DMS153 (cell line): ENCODE data around the gene RING1.
"Not testable (repeated sequence)": the region's sequence is repeated elsewhere in the genome, so short reads cannot be mapped to it uniquely, and the experiment has no call there.

ENCODE experiments used
- DNase-seq: peaks from one replicate; lab custom pipeline; 2025; lab: John Stamatoyannopoulos, UW

Gene RING1

DNA sequence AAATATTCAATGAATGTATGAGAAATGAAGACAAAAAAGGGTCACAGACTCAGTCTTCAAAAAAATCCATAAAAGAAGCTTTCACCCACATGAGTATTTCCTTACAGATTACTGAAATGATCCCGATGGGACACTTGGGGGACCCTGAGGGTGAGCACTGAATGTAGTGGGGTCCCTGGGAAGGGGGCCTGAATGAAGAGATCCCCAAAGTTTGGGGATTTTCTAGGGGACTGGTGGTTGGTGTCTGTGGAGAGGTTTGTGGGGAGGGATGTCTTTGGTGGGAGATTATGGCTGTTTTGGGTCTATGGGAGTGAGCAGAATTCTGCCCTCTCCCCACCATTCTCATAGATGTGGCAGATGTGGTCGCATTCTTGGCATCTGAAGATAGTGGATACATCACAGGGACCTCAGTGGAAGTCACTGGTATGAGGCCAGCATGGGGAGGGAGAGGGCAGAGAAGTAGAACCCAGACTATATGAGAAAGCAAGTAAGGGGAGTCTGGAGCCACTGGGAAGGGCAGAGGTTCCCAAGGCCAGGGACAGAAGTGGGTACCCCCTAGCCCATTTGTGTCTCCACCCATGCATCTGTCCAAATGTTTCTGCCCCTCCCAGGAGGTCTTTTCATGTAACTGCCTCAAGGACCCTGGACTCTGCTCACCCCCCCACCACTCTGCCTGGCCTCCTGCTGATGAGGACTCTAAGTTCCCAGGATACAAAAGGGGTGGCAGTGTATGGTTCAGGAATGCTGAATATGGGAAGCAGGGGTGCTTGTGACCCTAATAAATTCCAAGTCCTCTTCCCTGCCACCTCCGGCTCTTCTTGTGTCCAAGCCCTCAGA lies 2.1 kb upstream of the RING1 start:
- DNase-seq: no peak

DNA sequence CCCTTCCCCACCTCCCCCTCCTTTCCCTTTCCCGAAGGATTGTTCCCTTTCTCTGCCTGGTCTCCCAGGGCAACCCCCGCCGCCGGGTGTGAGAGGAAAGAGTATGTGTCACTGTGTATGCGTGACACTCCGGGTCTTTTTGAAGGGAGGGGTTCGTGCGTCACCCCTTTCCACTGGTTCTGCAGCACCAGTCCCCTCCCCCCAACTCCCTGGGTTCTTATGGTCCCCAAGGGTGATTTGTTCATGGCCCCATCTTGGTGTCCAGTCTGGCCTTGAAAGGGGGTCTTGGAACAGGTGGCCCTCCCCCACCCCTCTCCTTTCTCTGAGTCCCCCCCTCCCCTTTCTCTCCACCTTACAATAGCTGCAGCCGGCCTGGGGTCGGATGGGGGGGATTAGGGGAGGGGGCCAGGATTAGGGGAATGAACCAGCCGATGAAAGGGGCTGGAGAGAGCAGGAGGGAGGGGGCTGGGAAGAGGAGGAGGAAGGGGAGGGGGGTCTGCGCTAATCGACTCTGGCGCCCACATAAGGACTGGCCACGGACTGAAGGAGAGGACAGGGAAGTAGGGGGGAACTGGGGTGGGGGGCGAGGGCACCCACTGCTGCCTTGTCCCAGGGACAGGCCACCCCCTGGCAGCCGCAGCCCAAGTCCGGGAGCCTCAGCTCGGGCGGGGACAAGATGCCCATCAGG lies 1.3 kb upstream of the RING1 start:
- DNase-seq: no peak

DNA sequence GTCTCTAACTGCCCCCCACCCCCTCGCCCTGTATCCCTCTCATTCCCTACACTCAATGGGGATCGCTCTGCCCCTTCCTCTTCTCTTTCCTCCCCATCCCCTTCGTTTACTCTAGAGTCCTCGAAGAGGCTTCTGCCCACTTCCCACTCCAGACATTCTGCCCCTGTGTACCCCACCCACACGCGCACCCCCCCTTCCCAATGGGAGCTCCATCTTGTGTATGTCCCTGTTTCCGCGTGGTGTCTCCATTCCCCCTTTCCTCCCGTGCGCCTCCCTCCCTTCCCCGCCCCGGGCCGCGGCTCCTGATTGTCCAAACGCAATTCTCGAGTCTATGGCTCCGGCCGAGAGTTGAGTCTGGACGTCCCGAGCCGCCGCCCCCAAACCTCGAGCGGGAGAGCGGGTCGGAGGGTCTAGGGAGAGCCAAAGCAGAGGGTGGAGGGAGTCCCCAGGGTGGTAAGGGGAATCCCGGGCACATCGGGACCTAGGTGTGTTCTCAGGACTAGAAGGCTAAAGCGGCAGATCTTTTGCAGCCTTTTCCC lies 679 bp upstream of the RING1 start:
- no peak for DNase-seq

DNA sequence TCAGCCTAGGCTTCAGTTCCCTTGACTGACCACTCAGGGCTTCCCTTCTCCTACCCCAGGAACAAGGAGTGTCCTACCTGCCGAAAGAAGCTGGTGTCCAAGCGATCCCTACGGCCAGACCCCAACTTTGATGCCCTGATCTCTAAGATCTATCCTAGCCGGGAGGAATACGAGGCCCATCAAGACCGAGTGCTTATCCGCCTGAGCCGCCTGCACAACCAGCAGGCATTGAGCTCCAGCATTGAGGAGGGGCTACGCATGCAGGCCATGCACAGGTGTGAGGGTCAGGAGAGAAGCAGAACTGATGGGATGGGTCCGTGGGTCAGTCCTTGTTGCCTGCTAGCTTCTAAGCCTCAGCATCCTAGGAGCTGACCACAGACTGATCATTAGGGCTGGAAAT lies 1.6 kb downstream of the RING1 start:
- no peak for DNase-seq

DNA sequence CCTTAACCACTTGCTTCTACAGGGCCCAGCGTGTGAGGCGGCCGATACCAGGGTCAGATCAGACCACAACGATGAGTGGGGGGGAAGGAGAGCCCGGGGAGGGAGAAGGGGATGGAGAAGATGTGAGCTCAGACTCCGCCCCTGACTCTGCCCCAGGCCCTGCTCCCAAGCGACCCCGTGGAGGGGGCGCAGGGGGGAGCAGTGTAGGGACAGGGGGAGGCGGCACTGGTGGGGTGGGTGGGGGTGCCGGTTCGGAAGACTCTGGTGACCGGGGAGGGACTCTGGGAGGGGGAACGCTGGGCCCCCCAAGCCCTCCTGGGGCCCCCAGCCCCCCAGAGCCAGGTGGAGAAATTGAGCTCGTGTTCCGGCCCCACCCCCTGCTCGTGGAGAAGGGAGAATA lies 2.8 kb downstream of the RING1 start:
- no peak for DNase-seq

DNA sequence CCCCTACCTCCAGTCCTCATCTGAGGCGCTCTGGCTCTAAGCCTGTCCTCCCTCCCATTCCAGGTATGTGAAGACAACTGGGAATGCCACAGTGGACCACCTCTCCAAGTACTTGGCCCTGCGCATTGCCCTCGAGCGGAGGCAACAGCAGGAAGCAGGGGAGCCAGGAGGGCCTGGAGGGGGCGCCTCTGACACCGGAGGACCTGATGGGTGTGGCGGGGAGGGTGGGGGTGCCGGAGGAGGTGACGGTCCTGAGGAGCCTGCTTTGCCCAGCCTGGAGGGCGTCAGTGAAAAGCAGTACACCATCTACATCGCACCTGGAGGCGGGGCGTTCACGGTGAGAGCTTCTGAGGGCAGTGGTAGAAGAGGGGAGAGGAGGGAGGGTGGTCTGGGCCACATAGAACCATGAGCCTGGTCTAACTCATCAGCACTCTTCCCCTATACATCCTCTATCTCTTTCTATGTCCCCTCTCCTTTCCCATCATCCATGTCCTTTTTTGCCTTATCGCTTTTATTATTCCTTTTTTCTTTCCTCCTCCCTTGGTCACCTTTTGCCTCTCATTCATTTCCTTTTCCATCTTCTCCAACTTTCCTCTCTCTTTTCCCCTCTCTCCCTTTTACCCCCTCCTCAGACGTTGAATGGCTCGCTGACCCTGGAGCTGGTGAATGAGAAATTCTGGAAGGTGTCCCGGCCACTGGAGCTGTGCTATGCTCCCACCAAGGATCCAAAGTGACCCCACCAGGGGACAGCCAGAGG lies 3.5 kb downstream of the RING1 start:
- no peak for DNase-seq

DNA sequence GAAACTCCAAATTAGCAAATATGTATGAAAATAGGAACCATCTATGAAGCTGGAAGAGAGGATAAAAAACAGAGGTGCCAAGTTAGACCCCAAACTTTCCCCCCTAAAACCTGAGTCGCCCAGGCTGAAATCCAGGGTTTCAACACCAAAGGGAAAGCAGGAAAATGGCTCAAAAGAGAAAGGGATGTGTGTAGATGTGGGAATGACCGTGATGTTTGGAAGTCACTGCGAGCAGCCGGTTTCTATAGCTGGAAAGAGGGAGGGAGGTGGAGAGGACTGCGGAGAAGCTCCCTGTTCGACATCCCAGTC lies 4.5 kb downstream of the RING1 start:
- no peak for DNase-seq

DNA sequence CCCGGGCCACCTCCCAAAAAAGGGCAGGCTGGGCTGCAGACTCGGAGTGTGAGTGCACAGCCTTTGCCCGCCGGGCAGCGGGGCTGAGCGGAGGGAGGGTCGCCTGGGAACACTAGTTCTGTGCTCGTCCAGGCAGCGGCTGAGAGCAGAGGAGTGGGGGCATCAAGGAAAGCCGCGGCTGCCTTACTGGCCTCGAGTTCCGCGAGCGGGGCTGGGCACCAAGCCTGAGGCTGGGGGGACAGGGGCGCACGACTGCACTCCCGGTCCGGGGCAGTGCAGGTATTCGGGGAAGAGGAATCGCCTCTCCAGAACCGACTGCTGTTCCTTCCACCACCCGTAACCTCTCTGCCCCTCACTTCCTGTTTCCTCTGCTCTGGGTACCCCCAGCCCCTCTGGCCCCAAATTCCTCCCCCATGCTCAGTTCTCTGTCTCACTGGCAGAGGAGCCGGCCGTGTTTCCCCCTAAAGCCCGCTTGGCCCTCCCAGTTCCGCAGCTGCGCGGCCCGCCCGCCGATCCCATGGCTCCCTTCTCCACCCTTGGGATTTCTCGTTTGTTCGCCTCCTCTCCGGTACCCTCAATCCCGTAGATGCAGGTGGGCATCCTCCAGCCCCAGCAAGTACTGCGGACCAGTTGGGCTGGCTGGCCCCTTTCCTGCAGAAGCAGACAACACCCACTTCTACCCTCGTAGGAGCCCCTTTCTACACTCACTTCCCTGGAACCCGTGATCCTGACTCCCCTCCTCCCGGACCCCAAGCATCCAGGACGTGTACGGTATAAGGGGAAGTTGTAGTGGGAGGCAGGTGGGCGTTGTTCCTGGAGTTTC lies 5.1 kb downstream of the RING1 start:
- DNase-seq: no peak

DNA sequence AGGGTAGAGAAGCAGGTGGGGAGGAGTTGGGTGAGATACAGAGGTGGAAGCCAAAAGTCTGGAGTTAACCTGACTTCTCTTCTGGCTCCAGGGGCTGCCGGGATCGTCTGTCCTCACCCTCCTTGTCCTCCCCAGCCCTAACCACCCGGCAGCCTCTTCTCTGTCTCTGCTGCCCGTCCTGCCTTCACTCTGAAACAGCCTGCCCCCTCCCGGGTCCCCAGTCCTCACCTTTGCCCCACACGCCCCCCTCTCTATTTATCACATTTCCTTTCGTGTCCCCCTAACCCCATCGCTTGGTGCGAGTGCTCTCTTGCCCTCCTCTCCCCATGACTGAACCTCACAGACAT lies 5.7 kb downstream of the RING1 start:
- DNase-seq: no peak

DNA sequence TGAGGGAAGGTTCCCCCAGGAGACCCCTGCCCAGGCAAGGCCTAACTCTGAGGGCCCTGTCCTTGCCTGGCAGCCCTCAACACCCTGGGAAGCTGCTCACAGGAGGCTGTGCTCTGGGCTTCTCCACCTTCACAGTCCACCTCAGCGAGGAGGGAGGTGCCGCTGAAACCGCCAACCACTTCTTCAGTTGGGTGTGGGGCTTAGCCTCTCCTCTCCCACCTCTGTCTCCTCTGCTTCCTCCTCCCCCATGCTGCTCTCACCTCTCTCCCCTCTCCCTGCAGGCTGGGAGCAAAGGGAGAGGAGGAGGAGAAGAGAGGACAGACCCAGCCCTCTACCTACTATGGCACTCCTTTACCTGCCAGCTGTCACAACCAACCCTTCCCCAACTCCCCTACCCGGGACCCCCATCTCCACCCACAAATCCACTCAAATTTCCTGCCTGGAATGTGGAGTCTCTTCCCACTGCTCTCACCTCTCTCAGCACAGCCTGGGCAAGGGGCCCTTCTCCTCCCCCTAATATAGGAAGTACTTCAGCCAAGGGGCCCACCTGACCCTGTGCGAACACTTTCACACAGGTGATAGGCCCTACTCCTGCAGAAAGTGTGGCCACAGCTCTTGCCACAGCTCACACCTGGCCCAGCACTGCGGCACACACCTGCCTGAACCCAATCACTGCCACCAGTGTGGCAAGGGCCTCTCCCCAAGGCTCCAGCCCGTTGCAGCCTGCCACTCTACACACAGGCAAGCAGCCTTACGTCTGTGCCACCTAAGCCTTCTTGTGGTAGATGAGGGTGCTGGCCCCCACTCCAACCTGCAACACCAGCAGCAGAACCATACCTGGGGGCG lies 7.2 kb downstream of the RING1 start:
- DNase-seq: no peak

DNA sequence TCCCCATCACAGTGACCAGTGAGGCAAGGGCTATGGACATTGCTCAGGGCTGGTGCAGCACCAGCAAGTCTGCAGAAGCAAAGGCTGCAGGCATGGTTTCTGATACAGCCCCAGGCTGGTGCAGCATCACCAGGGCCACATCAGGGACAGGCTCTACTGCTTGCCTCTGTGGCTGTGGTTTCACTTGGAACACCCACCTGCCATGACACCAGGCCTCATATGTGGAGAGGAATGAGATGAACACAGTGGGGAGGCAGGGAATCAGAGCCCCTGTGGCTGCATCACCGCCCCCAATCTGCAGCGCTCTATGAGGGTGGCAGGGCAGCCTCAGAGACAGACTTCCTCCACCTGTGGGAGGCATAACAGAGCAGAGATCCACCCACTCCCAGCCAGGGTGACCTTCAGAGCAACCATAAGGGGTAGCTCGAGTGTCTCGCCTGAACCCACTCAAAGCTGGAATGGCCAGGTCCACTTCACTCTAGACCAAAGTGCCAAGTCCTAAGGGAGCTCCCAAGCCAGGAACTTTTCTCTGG lies 7.9 kb downstream of the RING1 start:
- no peak for DNase-seq

DNA sequence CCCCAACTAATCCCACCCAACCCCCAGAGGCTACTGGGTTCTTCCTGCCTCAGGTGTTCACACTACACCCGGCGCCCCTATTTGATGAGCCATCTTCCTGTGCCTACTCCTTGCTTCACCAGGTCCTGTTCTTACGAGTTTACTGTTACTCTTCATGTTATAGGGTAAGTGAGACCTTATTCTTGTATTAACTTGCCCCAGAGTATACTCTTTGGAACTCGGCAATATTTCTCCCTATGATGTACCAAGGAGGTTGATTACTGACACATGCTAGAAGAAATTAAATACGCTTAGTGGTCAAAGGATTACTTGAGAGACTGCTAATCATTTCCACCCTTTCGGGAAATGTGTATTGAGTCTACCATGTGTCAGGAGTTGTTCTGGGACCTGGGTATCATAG lies 8.9 kb downstream of the RING1 start:
- DNase-seq: no peak

DNA sequence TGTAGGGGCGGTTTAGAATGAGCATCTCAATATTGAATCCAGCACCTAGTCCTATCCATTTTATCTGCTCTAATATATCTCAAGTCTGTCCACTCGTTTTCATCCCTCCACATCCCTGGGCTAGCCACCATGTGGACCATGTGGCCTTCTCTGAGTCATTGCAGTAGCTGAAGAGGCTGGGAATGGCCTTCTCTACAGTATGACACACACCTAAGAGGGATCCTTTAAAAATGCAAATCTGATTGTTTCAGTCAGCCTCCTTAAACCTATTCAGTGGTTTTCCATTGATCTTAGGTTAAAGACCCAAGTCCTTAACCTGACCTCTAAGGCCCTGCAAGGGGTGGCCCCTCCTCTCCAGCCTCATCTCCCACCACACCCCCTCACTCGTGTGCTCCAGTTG lies 9.4 kb downstream of the RING1 start:
- no peak for DNase-seq

DNA sequence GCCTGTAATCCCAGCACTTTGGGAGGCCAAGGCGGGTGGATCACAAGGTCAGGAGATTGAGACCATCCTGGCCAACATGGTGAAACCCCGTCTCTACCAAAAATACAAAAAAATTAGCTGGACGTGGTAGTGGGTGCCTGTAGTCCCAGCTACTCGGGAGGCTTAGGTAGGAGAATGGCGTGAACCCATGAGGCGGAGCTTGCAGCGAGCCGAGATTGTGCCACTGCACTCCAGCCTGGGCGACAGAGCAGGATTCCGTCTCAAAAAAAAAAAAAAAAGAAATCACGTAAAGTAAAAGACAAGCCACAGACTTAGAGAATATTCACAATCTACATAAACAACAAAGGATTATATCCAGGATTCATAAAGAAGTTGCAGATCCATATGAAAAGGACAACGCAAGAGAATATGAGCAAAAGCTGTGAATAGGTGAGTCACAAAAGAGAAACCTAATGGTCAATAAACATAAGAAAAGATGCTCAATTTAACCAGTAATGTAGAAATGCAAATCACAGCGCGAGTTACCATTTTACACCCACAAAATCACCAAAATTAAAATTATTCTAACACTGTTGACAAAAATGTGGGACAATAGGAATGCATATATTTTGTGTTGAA lies 18.3 kb downstream of the RING1 start:
- DNase-seq: not testable (repeated sequence)

DNA sequence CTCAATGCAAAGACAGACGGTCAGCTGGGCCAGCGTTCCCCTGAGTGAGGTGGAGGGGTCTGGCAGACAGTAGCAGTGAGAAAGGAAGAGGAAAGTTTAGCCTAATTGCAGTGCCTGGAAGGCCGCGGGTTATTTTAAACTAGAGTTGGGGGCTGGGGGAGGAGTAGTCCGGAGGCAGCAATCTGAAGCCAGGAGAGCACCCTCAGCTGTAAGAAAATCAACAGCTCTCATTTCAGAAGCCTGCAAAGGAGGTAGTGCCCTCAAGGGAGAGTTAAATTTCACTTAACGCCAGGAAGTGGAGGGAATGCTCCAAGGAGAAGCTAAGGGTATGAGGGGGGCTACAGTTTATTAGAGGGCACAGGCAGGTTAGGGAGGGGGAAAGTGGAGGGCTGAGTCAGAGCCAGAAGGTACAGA lies 26.9 kb downstream of the RING1 start:
- DNase-seq: no peak

DNA sequence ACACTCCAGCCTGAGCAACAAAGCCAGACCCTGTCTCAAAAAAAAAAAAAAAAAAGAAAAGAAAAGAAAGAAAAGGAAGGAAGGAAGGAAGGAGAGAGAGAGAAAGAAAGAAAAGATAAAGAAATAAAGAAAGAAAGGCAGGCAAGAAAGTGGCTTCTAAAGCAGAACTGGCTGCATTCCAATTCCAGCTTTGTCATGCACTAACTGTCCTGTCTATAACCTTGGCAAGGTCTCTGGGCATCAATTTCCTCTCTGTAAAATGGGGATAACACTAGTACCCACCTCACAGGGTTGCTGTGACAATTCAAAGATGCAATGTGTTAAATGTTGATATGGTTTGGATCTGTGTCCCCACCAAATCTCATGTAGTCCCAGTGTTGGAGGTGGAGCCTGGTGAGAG lies 28.0 kb downstream of the RING1 start:
- no peak for DNase-seq

DNA sequence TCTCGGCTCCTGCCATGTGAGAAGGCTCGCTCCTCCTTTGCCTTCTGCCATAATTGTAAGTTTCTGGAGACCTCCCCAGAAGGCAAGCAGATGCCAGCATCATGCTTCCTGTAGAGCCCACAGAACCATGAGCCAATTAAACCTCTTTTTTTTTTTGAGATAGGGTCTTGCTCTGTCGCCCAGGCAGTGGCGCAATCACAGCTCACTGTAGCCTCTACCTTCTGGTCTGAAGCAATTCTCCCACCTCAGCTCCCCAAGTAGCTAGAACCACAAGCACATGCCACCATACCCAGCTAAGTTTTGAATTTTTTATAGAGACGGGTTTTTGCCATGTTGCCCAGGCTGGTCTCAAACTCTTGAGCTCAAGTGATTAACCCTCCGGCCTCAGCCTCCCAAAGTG lies 28.6 kb downstream of the RING1 start:
- no peak for DNase-seq

DNA sequence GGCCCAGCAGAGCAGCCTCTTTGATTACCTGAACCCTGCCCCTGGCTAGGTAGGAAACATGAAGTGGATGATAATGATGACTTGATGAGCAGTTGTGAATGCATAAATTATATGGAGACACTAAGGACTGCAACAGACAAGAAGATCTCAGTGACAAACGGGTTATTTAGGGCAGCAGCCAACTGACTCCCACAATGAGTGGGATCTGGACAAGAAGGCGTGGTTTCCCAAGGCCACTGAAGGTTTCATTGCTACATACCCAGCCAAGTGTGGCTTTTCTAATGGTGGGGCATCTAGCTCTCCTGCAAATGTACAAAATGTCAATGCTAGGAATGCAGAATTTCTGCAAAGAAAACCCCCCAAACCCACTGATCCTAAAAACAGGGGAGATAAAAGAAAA lies 29.4 kb downstream of the RING1 start:
- no peak for DNase-seq

DNA sequence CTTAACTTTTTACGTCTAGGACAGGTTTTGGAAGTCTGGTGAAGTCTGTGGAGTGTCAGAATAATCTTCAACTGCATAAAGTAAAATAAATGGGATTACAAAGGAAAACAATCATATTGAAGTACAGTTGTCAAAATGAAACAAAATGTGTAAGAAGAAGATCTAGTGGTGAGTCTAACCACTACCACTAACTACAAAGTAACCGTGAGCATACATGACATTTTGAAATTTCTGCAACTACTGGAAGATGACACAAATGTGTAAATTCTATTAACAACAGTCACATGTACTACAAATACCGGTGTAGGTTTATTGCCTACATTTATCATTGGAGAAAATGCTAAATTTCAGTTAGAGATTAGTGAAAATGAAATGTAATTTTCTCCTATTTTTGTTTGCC lies 33.7 kb downstream of the RING1 start:
- no peak for DNase-seq

DNA sequence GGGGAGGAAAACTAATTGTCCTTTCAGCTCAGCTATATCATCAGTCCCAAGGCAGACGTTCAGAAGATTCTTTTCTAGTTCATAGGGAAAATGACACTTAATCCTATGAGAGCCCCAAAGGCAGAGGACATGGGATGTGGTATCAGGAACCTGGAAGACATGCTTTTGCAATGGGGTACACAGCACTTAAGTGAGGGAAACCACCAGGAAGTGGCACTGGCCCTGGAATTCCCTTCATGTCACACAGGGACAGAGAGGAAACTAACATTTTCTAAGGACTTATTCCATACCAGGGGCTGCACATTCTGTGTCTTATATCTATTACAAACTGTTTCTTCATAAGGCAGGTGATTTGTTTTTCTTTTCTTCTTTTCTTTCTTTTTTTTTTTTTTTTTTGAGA lies 35.2 kb downstream of the RING1 start:
- DNase-seq: no peak
